OCI-LY1 (cell line): ENCODE results near the gene SCN10A.

Experiments
- H2AFZ ChIP-seq: fragments of 200-600 bp; sonication (generic), shearing (Covaris generic); 2 replicates; pipeline ENCODE4 v1.6.0; 2014; ENCODE audit warnings: antibody characterized with exemption, mild to moderate bottlenecking, low read length
- H3F3A ChIP-seq: fragments of 200-600 bp; sonication (generic), shearing (Covaris generic); 2 replicates; pipeline ENCODE4 v1.6.0; 2014; ENCODE audit warnings: mild to moderate bottlenecking, antibody characterized with exemption, low read length, moderate library complexity; ENCODE audit not compliant: insufficient read depth
- H3K27ac ChIP-seq: fragments of 200-600 bp; sonication (generic); 2 replicates; pipeline ENCODE4 v1.5.1; 2014; ENCODE audit warnings: low read length, mixed run types, mild to moderate bottlenecking, low read depth; ENCODE audit not compliant: poor library complexity, severe bottlenecking
- H3K27me3 ChIP-seq: fragments of 200-600 bp; sonication (generic); 2 replicates; pipeline ENCODE4 v1.6.0; 2014; ENCODE audit warnings: antibody characterized with exemption, mild to moderate bottlenecking, low read length, moderate library complexity; ENCODE audit not compliant: insufficient read depth
- H3K36me3 ChIP-seq: fragments of 200-600 bp; sonication (generic); 2 replicates; pipeline ENCODE4 v1.6.1; 2014; ENCODE audit warnings: mild to moderate bottlenecking, antibody characterized with exemption, low read length, moderate library complexity, mixed read lengths; ENCODE audit not compliant: insufficient read depth
- H3K4me1 ChIP-seq: fragments of 200-600 bp; sonication (generic); 2 replicates; pipeline ENCODE4 v1.5.1; 2014; ENCODE audit warnings: mild to moderate bottlenecking, low read length, moderate library complexity; ENCODE audit not compliant: insufficient read depth, severe bottlenecking
- H3K4me2 ChIP-seq: fragments of 200-600 bp; sonication (generic), shearing (Covaris generic); 2 replicates; pipeline ENCODE4 v1.6.1; 2014; ENCODE audit warnings: low read length
- H3K4me3 ChIP-seq: fragments of 200-600 bp; sonication (generic); 2 replicates; pipeline ENCODE4 v1.5.1; 2014; ENCODE audit warnings: low read length, low read depth, mild to moderate bottlenecking, mixed read lengths; ENCODE audit not compliant: poor library complexity, severe bottlenecking
- H3K79me2 ChIP-seq: fragments of 200-600 bp; shearing (Covaris generic); 2 replicates; pipeline ENCODE4 v1.6.1; 2016; ENCODE audit warnings: mixed run types, low read length, mixed read lengths; ENCODE audit not compliant: insufficient read depth
- H3K9ac ChIP-seq: fragments of 200-600 bp; sonication (generic), shearing (Covaris generic); 2 replicates; pipeline ENCODE4 v1.6.1; 2014; ENCODE audit warnings: mild to moderate bottlenecking, low read length, mixed read lengths
- H3K9me2 ChIP-seq: fragments of 200-600 bp; sonication (generic), shearing (Covaris generic); 2 replicates; pipeline ENCODE4 v1.6.1; 2014; ENCODE audit warnings: low read depth, mild to moderate bottlenecking, low read length, mixed read lengths
- H3K9me3 ChIP-seq: fragments of 200-600 bp; shearing (Covaris generic); 2 replicates; pipeline ENCODE4 v1.6.1; 2014; ENCODE audit warnings: low read length, mixed read lengths
- H4K20me1 ChIP-seq: fragments of 200-600 bp; sonication (generic), shearing (Covaris generic); 2 replicates; pipeline ENCODE4 v1.6.0; 2016; ENCODE audit warnings: mild to moderate bottlenecking, low read length; ENCODE audit not compliant: insufficient read depth
- CTCF ChIP-seq: fragments of 200-600 bp; sonication (generic), shearing (Covaris generic); IDR thresholded peaks from 2 replicates; pipeline ENCODE4 v1.5.1; 2017; ENCODE audit warnings: mild to moderate bottlenecking, antibody characterized with exemption, low read length, moderate library complexity, mixed read lengths
- EZH2 ChIP-seq: fragments of 200-600 bp; sonication (generic), shearing (Covaris generic); IDR thresholded peaks from 2 replicates; pipeline ENCODE4 v1.8.0; 2017; ENCODE audit warnings: borderline replicate concordance, mixed run types, mild to moderate bottlenecking, antibody characterized with exemption, low read length, moderate library complexity, mixed read lengths

Gene SCN10A

GRCh38 chr3:38827791-38828190, 11.8 kb upstream of the SCN10A start:
- H3K27me3 ChIP-seq = no peaks in the 10 kb centered on the region
- TF ChIP-seq CTCF = no peak
- no peak for TF ChIP-seq EZH2

GRCh38 chr3:38826001-38826400, 10.0 kb upstream of the SCN10A start:
- no peak overlapping the region for H3K4me2 ChIP-seq
- no peaks in the 10 kb centered on the region for H3K4me1 ChIP-seq
- TF ChIP-seq CTCF = no peak
- TF ChIP-seq EZH2 = no peak
- no peaks in the 10 kb centered on the region for H3K27me3 ChIP-seq
- H3K9ac ChIP-seq = no peak overlapping the region
- no peaks in the 10 kb centered on the region for H4K20me1 ChIP-seq
- no peak overlapping the region for H3K27ac ChIP-seq
- no peak overlapping the region for H3K4me3 ChIP-seq
- no peak overlapping the region for H2AFZ ChIP-seq
- no peaks in the 10 kb centered on the region for H3K9me2 ChIP-seq
- H3F3A ChIP-seq = no peaks in the 10 kb centered on the region
- H3K36me3 ChIP-seq = no peaks in the 10 kb centered on the region
- no peaks in the 10 kb centered on the region for H3K79me2 ChIP-seq
- no peaks in the 10 kb centered on the region for H3K9me3 ChIP-seq

More at GRCh38 chr3:38827791-38828190, 11.8 kb upstream of the SCN10A start:
- H3K9me2 ChIP-seq = no peaks in the 10 kb centered on the region
- no peaks in the 10 kb centered on the region for H3F3A ChIP-seq
- no peaks in the 10 kb centered on the region for H3K36me3 ChIP-seq
- H3K27ac ChIP-seq = no peak overlapping the region
- H2AFZ ChIP-seq = no peak overlapping the region
- no peaks in the 10 kb centered on the region for H3K79me2 ChIP-seq
- H3K9me3 ChIP-seq = no peaks in the 10 kb centered on the region
- H3K4me2 ChIP-seq = no peak overlapping the region
- no peak overlapping the region for H3K4me3 ChIP-seq
- no peaks in the 10 kb centered on the region for H3K4me1 ChIP-seq
- no peak overlapping the region for H3K9ac ChIP-seq
- H4K20me1 ChIP-seq = no peaks in the 10 kb centered on the region

GRCh38 chr3:38824349-38824748, 8.3 kb upstream of the SCN10A start:
- H3K9me2 ChIP-seq = no peaks in the 10 kb centered on the region
- H3K4me3 ChIP-seq = no peak overlapping the region
- H3K4me2 ChIP-seq = no peak overlapping the region
- no peak overlapping the region for H2AFZ ChIP-seq
- H3K9ac ChIP-seq = no peak overlapping the region
- H3F3A ChIP-seq = no peaks in the 10 kb centered on the region
- no peaks in the 10 kb centered on the region for H4K20me1 ChIP-seq
- H3K27me3 ChIP-seq = no peaks in the 10 kb centered on the region
- H3K36me3 ChIP-seq = no peaks in the 10 kb centered on the region
- no peaks in the 10 kb centered on the region for H3K9me3 ChIP-seq
- TF ChIP-seq EZH2 (no peak), CTCF (no peak)
- H3K79me2 ChIP-seq = no peaks in the 10 kb centered on the region
- H3K27ac ChIP-seq = no peak overlapping the region
- H3K4me1 ChIP-seq = no peaks in the 10 kb centered on the region
